ENCODE measurements around the gene PCGF1. TPM values are rescaled to one million over a fixed set of nuclear protein-coding genes. Genes with fewer than 3 reads are reported as not detected.

PCGF1 gene
- total and polyA plus RNA-seq, 2 of the 4 experiments (the other 2 are of a cell fraction): 23.4 to 31.4 TPM

GRCh38 chr2:74481431-74481830 is 26.1 kb downstream of the PCGF1 start:
- in situ Hi-C loops (cut with MboI; ENCODE audit: low sequenced_read_pairs): loop anchor here (5.0 to 25.0 kb wide), 2 partner anchors 96 to 381 kb away; no protein-coding TSS in a partner anchor
- BruUV-seq (replicated peaks): no TSS peak
- TF ChIP-seq POLR2A (IDR thresholded peaks at IDR 0.05; ENCODE audit: low read depth, low read length) (no peak), MXI1 (IDR thresholded peaks at IDR 0.05; ENCODE audit: borderline replicate concordance, low read depth, low read length) (peak; percentile 47; the same call in 1 of the 2 replicates), CEBPB (IDR thresholded peaks at IDR 0.05; ENCODE audit: low read depth, low read length) (peak; percentile 61; the same call in 1 of the 2 replicates), RCOR1 (IDR thresholded peaks at IDR 0.05; ENCODE audit: insufficient replicate concordance, low read length) (no peak), RAD21 (IDR thresholded peaks at IDR 0.05; ENCODE audit: low read length) (no peak), FOS (IDR thresholded peaks at IDR 0.05; ENCODE audit: low read depth, low read length) (no peak), BHLHE40 (IDR thresholded peaks at IDR 0.05; ENCODE audit: low read depth, low read length) (no peak), SMC3 (IDR thresholded peaks at IDR 0.05; ENCODE audit: low read depth, low read length) (no peak), ELK1 (IDR thresholded peaks at IDR 0.05; ENCODE audit: borderline replicate concordance, low read depth, low read length) (no peak), NFE2L2 (IDR thresholded peaks at IDR 0.05; ENCODE audit: low read depth, low read length) (no peak), MAZ (IDR thresholded peaks at IDR 0.05; ENCODE audit: borderline replicate concordance, low read depth, low read length) (no peak), CHD1 (IDR thresholded peaks at IDR 0.05; ENCODE audit: low read depth, low read length) (no peak), RFX5 (IDR thresholded peaks at IDR 0.05; ENCODE audit: low read depth, low read length) (no peak), MAFK (IDR thresholded peaks at IDR 0.05; ENCODE audit: low read depth, low read length) (no peak)
- TF ChIP-seq, protein P1, sequence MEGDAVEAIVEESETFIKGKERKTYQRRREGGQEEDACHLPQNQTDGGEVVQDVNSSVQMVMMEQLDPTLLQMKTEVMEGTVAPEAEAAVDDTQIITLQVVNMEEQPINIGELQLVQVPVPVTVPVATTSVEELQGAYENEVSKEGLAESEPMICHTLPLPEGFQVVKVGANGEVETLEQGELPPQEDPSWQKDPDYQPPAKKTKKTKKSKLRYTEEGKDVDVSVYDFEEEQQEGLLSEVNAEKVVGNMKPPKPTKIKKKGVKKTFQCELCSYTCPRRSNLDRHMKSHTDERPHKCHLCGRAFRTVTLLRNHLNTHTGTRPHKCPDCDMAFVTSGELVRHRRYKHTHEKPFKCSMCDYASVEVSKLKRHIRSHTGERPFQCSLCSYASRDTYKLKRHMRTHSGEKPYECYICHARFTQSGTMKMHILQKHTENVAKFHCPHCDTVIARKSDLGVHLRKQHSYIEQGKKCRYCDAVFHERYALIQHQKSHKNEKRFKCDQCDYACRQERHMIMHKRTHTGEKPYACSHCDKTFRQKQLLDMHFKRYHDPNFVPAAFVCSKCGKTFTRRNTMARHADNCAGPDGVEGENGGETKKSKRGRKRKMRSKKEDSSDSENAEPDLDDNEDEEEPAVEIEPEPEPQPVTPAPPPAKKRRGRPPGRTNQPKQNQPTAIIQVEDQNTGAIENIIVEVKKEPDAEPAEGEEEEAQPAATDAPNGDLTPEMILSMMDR (conservative IDR thresholded peaks at IDR 0.05; ENCODE audit: low read depth, low read length): no peak

More at GRCh38 chr2:74481431-74481830, 26.1 kb downstream of the PCGF1 start:
- POLR2A ChIA-PET (ENCODE audit: unreplicated experiment): interaction anchor here (0.6 to 1.0 kb wide), 2 partner anchors 9 to 29 kb away, joined by 5 to 7 read pairs; partner anchors contain the start of gene MRPL53
- Histone ChIP-seq H2BK5ac (ENCODE audit: low read depth, low read length, poor library complexity, severe bottlenecking) (peak overlapping the region; percentile 83), H3K79me1 (ENCODE audit: low read depth in 1 of 2, low read length in 2 of 2) (peaks cover 19 to 70% of the 10 kb centered on the region in 2 experiments), H3K27ac (ENCODE audit: insufficient read depth, low read length) (peak overlapping the region; percentile 87), H4K20me1 (ENCODE audit: insufficient read depth, low read length) (peaks cover 3% of the 10 kb centered on the region; the same call in 1 of the 2 replicates), H2AK9ac (replicated peaks; ENCODE audit: low read depth, low read length, poor library complexity) (peak overlapping the region; percentile 99), H3K9me1 (ENCODE audit: insufficient read depth, low read length) (peaks cover 9% of the 10 kb centered on the region; the same call in 1 of the 2 replicates), H3K56ac (ENCODE audit: extremely low read depth, insufficient read depth, low read length) (no peak overlapping the region), H2AFZ (replicated peaks; ENCODE audit: low read length, poor library complexity) (peak overlapping the region; percentile 100), H2BK120ac (ENCODE audit: low read depth, low read length) (no peak overlapping the region), H3K4ac (ENCODE audit: low read depth, low read length) (peak overlapping the region; percentile 50; the same call in 1 of the 2 replicates), H3K9me3 (ENCODE audit: control insufficient read depth, insufficient read depth, low read length) (no peaks in the 10 kb centered on the region), H3K14ac (replicated peaks; ENCODE audit: low read depth, low read length) (peak overlapping the region; percentile 69; the same call in 1 of the 2 replicates), H3K23ac (ENCODE audit: low read depth, low read length) (peak overlapping the region; percentile 35; the same call in 1 of the 2 replicates), H3K9ac (ENCODE audit: low read depth, low read length) (peak overlapping the region; percentile 76), H3K4me1 (ENCODE audit: control insufficient read depth, insufficient read depth, low read length) (peaks cover 11% of the 10 kb centered on the region), H3K4me2 (ENCODE audit: low read depth, low read length) (peak overlapping the region; percentile 97), H3K27me3 (ENCODE audit: control insufficient read depth, insufficient read depth, low read length) (no peaks in the 10 kb centered on the region), H3K4me3 (ENCODE audit: insufficient read depth, low read depth, low read length) (peak overlapping the region; percentile 80), H4K5ac (ENCODE audit: low read depth, low read length) (peak overlapping the region; percentile 5; the same call in 1 of the 2 replicates), H2AK5ac (ENCODE audit: low read depth, low read length) (peak overlapping the region; percentile 66; the same call in 1 of the 2 replicates), H2BK15ac (ENCODE audit: low read depth, low read length) (no peak overlapping the region), H3K18ac (ENCODE audit: low read depth, low read length) (no peak overlapping the region), H2BK20ac (ENCODE audit: low read depth, low read length) (no peak overlapping the region), H3K36me3 (ENCODE audit: control insufficient read depth, insufficient read depth, low read length) (peaks cover 16% of the 10 kb centered on the region), H4K8ac (ENCODE audit: low read depth in 2 of 2, low read length in 2 of 2) (peak overlapping the region; percentile 79 to 88; a peak in 2 of 4 replicates), H4K91ac (ENCODE audit: insufficient read depth, low read depth, low read length) (peak overlapping the region; percentile 79; the same call in 1 of the 2 replicates)
- WGBS, 2 experiments (ENCODE audit: extremely low coverage in 2 of 2, insufficient read length in 1 of 2): no CpG with 5 or more reads among the region's 3 CpGs
- intact Hi-C loops (cut with micrococcal nuclease) (no loop called here), dilution Hi-C loops (cut with HindIII; ENCODE audit: low sequenced_read_pairs, unreplicated experiment) (no loop called here)
- ATAC-seq (ENCODE audit: low read depth) (no peak), DNase-seq (no peak)
- CTCF ChIA-PET: interaction anchor here (1.5 to 3.4 kb wide), 2 partner anchors 96 to 107 kb away, joined by 4 to 17 read pairs; no protein-coding TSS in a partner anchor
